Cardiac fibroblast (primary cell): ENCODE results near the gene TTLL8.

Experiments
- DNase-seq, 2 donors: peaks; one replicate each; pipeline versions ENCODE4 v3.0.0 to v3.0.0-alpha.2; 2010; ENCODE audit warnings: low read depth in 2 of 2
- H3K4me3 ChIP-seq, 2 donors: replicated peaks in 1 of 2; 1 replicate in 1 of 2; 2 replicates in 1 of 2; pipeline ENCODE4 v1.5.1; 2011; ENCODE audit warnings: low read depth in 2 of 2, low read length in 2 of 2, mild to moderate bottlenecking in 2 of 2, moderate library complexity in 1 of 2
- CTCF ChIP-seq: IDR thresholded peaks from one replicate; pipeline ENCODE4 v1.5.1; 2011; ENCODE audit warnings: low read depth, mild to moderate bottlenecking, low read length, inconsistent platforms

Gene TTLL8

GRCh38 chr22:49979587-49980264, 78.4 kb downstream of the TTLL8 start:
- no peak overlapping the region for H3K4me3 ChIP-seq
- peak; percentile 52 to 64 for DNase-seq
- peak; percentile 77 for TF ChIP-seq CTCF

GRCh38 chr22:49977578-49977977, 80.5 kb downstream of the TTLL8 start:
- DNase-seq = no peak
- no peak for TF ChIP-seq CTCF

GRCh38 chr22:49976439-49977175, 81.5 kb downstream of the TTLL8 start:
- no peak for DNase-seq
- H3K4me3 ChIP-seq = no peak overlapping the region
- no peak for TF ChIP-seq CTCF

More at GRCh38 chr22:49977578-49977977, 80.5 kb downstream of the TTLL8 start:
- no peak overlapping the region for H3K4me3 ChIP-seq

- no peak overlapping the region for H3K4me3 ChIP-seq
- TF ChIP-seq CTCF = no peak
- no peak for DNase-seq
These were observed 82.3 kb downstream of the TTLL8 start for GRCh38 chr22:49975543-49976389.

GRCh38 chr22:49973018-49973961, 84.8 kb downstream of the TTLL8 start:
- no peak for TF ChIP-seq CTCF
- H3K4me3 ChIP-seq = no peak overlapping the region
- peak in 1 of 2 donors; percentile 25 for DNase-seq
